Nephron progenitor cell (in vitro differentiated cells): ENCODE results near the gene MUC5AC.

Source experiments
- DNase-seq: peaks from one replicate; pipeline ENCODE4 v3.0.0; 2021
- H3K27ac Mint-ChIP-seq: 2 replicates; pipeline ENCODE4 v1.8.0; 2021; ENCODE audit warnings: mild to moderate bottlenecking, moderate library complexity, mixed read lengths
- H3K27me3 Mint-ChIP-seq: 2 replicates; pipeline ENCODE4 v1.8.0; 2021; ENCODE audit warnings: mild to moderate bottlenecking, low read depth, mixed read lengths; ENCODE audit not compliant: poor library complexity
- H3K36me3 Mint-ChIP-seq: 2 replicates; pipeline ENCODE4 v1.8.0; 2021; ENCODE audit warnings: low read depth, mixed read lengths
- H3K4me1 Mint-ChIP-seq: 2 replicates; pipeline ENCODE4 v1.8.0; 2021; ENCODE audit warnings: mixed read lengths
- H3K4me3 Mint-ChIP-seq: 2 replicates; pipeline ENCODE4 v1.8.0; 2021; ENCODE audit warnings: mild to moderate bottlenecking, moderate library complexity, mixed read lengths
- H3K9me3 Mint-ChIP-seq: 2 replicates; pipeline ENCODE4 v1.8.0; 2021; ENCODE audit warnings: mild to moderate bottlenecking, moderate library complexity, mixed read lengths
- TF ChIP-seq, protein P1 (sequence below): fragments of 200-600 bp; sonication (generic); IDR thresholded peaks from 2 replicates; pipeline ENCODE4 v1.5.0; 2021; ENCODE audit warnings: antibody characterized with exemption

Gene MUC5AC

DNA sequence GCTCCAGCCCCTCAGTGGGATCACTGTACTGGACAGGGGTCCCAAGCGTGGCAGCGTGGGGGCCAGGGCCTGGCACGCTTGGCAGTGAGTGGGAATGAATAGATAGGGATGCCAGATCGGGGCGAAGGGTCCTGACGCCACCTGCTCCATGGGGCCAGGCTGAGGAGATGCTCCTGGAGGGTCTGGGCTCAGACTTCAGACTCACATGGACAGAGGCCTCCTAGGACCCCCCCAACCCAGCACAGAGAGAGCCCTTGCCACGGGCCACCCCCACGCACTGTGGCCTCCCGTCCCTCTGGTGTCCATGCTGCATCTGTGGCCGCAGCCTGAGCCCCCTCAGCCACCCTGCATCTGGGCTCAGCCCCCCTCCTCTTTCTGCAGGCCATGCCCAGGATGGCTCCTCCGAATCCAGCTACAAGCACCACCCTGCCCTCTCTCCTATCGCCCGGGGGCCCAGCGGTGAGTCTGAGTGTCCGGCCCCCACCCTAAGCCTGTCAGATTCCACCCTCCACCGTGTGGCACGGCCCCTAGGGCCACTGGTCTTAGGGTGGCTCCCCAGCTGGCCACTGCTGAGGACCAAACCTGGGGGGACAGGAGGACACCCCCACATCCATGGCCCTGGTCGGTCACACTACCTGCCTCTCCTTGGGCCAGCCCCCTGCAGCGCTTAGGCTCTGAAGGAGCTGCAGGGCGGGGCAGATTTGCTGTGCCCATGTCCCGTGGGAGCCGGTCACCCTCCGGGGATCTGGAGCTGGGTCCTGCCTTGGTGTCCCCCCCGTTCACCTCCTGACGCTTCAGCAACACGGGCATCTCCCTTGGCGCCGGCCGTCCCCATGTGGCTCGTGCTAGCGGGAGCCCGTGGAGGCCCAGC is 2.7 kb downstream of the MUC5AC start:
- peaks cover 7% of the 10 kb centered on the region for H3K27me3 Mint-ChIP-seq
- H3K36me3 Mint-ChIP-seq, result no peaks in the 10 kb centered on the region
- DNase-seq, result no peak
- H3K4me3 Mint-ChIP-seq, result no peak overlapping the region
- no peaks in the 10 kb centered on the region for H3K9me3 Mint-ChIP-seq
- TF ChIP-seq, protein P1, sequence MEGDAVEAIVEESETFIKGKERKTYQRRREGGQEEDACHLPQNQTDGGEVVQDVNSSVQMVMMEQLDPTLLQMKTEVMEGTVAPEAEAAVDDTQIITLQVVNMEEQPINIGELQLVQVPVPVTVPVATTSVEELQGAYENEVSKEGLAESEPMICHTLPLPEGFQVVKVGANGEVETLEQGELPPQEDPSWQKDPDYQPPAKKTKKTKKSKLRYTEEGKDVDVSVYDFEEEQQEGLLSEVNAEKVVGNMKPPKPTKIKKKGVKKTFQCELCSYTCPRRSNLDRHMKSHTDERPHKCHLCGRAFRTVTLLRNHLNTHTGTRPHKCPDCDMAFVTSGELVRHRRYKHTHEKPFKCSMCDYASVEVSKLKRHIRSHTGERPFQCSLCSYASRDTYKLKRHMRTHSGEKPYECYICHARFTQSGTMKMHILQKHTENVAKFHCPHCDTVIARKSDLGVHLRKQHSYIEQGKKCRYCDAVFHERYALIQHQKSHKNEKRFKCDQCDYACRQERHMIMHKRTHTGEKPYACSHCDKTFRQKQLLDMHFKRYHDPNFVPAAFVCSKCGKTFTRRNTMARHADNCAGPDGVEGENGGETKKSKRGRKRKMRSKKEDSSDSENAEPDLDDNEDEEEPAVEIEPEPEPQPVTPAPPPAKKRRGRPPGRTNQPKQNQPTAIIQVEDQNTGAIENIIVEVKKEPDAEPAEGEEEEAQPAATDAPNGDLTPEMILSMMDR, result no peak
- no peak overlapping the region for H3K27ac Mint-ChIP-seq
- peaks cover 5% of the 10 kb centered on the region for H3K4me1 Mint-ChIP-seq

DNA sequence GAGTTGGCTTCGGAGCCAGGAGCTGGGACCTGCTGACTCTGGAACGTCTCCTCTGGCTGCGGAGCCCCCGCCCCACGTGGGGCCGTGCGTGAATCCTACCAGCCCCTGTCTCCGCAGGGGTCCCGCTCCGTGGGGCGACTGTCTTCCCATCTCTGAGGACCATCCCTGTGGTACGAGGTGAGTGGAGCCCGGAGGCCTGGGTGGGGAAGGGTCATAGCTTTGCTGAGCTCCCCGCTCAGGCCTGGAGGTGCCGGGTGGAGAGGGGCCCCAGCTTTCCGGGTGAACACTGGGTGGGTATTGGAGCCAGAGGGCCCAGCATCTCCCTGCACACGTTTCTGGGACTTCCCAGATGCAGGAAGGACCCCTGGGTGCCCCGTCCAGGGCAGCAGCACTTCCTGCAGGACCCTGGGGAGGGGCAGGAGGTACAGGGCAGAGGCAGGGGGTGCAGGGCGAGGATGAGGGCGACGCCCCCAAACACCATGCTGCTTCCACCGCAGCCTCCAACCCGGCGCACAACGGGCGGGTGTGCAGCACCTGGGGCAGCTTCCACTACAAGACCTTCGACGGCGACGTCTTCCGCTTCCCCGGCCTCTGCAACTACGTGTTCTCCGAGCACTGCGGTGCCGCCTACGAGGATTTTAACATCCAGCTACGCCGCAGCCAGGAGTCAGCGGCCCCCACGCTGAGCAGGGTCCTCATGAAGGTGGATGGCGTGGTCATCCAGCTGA is 3.8 kb downstream of the MUC5AC start:
- H3K4me1 Mint-ChIP-seq, result peaks cover 5% of the 10 kb centered on the region
- H3K4me3 Mint-ChIP-seq, result no peak overlapping the region
- H3K9me3 Mint-ChIP-seq, result no peaks in the 10 kb centered on the region
- H3K27me3 Mint-ChIP-seq, result peaks cover 11% of the 10 kb centered on the region
- H3K36me3 Mint-ChIP-seq, result no peaks in the 10 kb centered on the region
- H3K27ac Mint-ChIP-seq, result no peak overlapping the region
- TF ChIP-seq, protein P1, result no peak
- DNase-seq, result no peak

DNA sequence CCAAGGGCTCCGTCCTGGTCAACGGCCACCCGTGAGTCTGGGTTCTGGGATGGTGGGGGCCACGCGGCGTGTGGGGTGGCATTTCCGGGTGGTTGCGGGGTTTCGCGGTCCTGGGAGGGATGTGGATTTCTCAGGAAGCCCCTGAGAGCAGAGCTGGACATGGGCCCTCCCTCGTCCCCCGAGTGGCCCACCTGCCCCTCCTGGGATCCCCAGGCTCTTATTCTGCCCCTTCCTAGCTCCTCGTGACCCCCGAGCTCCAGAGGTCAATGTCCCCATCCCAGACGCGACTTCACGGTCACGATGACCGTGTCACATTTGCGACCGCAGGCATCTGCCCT is 4.4 kb downstream of the MUC5AC start:
- H3K27me3 Mint-ChIP-seq, result peaks cover 11% of the 10 kb centered on the region
- H3K9me3 Mint-ChIP-seq, result no peaks in the 10 kb centered on the region
- H3K27ac Mint-ChIP-seq, result no peak overlapping the region
- no peak for DNase-seq
- TF ChIP-seq, protein P1, result no peak
- peaks cover 5% of the 10 kb centered on the region for H3K4me1 Mint-ChIP-seq
- H3K36me3 Mint-ChIP-seq, result no peaks in the 10 kb centered on the region
- H3K4me3 Mint-ChIP-seq, result no peak overlapping the region

DNA sequence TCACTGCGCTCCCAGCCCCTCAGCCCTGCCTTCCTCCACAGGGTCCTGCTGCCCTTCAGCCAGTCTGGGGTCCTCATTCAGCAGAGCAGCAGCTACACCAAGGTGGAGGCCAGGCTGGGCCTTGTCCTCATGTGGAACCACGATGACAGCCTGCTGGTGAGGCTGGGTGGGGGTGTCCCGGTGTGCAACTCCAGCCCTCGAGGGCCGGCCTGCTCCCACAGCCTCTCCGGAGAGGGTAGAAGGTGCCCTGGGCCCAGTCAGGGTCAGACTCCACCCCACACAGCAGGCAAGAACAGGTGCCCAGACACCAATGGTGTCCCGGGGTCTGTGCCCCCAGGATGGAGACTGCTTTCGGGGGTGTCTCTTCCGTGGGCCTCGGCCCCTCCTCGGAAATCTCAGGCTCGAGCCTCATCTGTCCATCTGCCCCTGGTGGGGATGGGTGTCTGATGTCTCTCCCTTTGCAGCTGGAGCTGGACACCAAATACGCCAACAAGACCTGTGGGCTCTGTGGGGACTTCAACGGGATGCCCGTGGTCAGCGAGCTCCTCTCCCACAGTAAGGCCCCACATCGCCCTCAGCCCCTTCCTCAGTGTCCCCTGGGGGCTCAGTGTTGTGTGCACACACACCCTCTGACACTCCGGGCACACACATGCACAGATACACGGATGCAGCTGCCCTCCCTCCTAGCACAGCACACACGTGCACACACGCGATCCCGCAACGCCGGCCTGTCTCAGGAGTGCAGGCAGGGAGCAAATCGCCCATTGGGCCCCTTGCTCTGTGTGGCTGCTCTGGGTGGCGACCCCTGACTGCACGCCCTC is 4.9 kb downstream of the MUC5AC start:
- Mint-ChIP-seq H3K4me1 (peaks cover 5% of the 10 kb centered on the region), H3K27me3 (peaks cover 11% of the 10 kb centered on the region), H3K27ac (no peak overlapping the region), H3K36me3 (no peaks in the 10 kb centered on the region), H3K9me3 (peaks cover 6% of the 10 kb centered on the region), H3K4me3 (no peak overlapping the region)
- TF ChIP-seq, protein P1, result no peak
- no peak for DNase-seq

DNA sequence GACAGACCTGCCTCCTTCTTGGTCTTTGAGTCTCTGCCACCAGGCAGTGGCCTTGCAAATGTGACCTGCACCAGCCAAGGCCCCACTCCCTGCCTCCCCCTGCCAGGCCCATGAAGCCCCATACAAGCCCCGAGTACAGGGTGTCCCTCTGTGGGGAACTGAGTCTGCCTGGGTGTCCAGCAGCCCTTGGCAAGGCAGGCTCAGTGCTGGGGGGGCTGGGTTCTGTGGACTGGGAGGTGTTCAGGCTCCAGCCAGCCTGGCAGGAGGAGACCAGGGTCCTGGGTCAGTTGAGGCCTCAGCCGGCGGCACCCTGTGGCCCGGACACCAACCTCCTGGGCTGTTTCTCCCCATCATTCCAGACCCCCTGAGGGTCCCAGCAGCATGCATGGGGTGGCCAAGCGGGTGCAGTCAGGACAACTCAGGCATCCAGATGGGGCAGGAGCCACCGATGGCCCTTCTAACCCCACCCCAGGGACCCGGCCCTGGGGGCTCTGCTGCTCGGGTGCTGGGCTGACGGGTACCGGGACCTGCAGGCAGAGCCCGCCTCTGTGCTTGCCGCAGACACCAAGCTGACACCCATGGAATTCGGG is 5.7 kb downstream of the MUC5AC start:
- Mint-ChIP-seq H3K27ac (no peak overlapping the region), H3K9me3 (peaks cover 10% of the 10 kb centered on the region), H3K4me1 (peaks cover 5% of the 10 kb centered on the region), H3K27me3 (peaks cover 8% of the 10 kb centered on the region), H3K36me3 (no peaks in the 10 kb centered on the region), H3K4me3 (no peak overlapping the region)
- no peak for DNase-seq
- TF ChIP-seq, protein P1, result no peak
